ENCODE measurements around the gene MAEL. TPM values are rescaled to one million over a fixed set of nuclear protein-coding genes. Genes with fewer than 3 reads are reported as not detected.

Gene MAEL
- total RNA-seq, 1 donor from 2014 or later: 0.11 TPM

DNA sequence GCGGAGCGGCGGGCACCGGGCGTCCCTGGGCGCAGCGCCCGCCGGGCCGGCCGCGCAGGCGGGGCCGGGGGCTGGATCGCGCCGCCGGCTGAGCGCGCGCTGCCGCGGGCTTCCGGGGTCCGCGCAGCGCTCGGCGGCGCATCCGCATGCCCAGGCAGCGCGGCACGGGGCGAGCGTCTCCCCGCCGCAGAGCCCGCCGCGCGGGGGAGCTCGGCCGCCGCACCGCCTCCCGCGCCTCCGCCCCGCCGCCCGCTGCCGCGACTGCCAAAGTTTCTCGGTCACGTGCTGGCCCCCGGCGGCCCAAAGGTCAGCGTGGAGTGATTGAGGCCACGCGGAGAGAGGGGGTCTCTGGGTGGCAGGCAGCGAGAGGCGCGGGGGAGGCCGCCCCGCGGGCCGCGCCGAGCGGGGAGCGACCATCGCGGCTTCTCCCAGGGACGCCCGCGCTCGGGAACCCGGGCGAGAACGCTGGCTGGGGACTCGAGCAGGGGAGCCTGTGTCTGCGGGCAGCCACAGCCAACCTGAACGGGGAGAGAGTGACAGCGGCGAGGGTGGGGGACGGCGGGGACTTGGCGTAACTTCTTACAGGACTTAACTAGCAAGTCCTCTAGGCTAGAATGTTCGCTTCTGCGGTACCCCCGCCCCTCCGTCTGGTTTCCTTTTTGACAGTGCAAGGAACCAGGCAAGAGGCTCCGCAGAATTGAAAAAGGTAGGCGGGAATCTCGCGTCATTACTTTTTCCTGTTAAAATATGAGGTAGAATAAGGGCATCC lies 13.5 kb upstream of the MAEL start, which contains the start of gene ILDR2:
Gene ILDR2, minus strand, starts transcription at position 180 of the 769 bp plus-strand sequence. CDS start 272 bp downstream, outside the sequence.
- Histone ChIP-seq H3K27ac (ENCODE audit: low read depth, low read length) (no peak within 1 kb of the TSS), H3K4me3 (ENCODE audit: insufficient read depth, low read depth, low read length) (peak within 1 kb of the TSS; percentile 61), H3K9me3 (ENCODE audit: insufficient read depth, low read depth, low read length) (no peaks in the 10 kb centered on the region), H3K36me3 (ENCODE audit: insufficient read depth, low read length) (no peaks in the 10 kb centered on the region), H3K4me2 (ENCODE audit: low read length) (peak within 1 kb of the TSS; percentile 92), H2AFZ (ENCODE audit: low read depth, low read length) (peak within 1 kb of the TSS; percentile 71), H4K20me1 (ENCODE audit: insufficient read depth, low read length) (no peaks in the 10 kb centered on the region), H3K4me1 (ENCODE audit: insufficient read depth, low read length) (no peaks in the 10 kb centered on the region), H3K9ac (ENCODE audit: low read length) (peak within 1 kb of the TSS; percentile 67), H3K27me3 (ENCODE audit: insufficient read depth, low read length) (peaks cover 61% of the 10 kb centered on the region), H3K79me2 (ENCODE audit: insufficient read depth, low read length) (no peaks in the 10 kb centered on the region)
- peaks cover 55% of the 10 kb centered on the region for H3K27me3 Mint-ChIP-seq (ENCODE audit: low read depth, unreplicated experiment)
- FAIRE-seq: no peak
- peak within 1 kb of the TSS; percentile 89 for H3K4me3 Mint-ChIP-seq (ENCODE audit: unreplicated experiment)
- H3K9me3 Mint-ChIP-seq (ENCODE audit: unreplicated experiment): peaks cover 2% of the 10 kb centered on the region
- no peaks in the 10 kb centered on the region for H3K36me3 Mint-ChIP-seq (ENCODE audit: low read depth, unreplicated experiment)
- H3K27ac Mint-ChIP-seq (ENCODE audit: unreplicated experiment): no peak within 1 kb of the TSS
- peaks cover 29% of the 10 kb centered on the region for H3K4me1 Mint-ChIP-seq (ENCODE audit: low read depth, unreplicated experiment)
- no peak for TF ChIP-seq EZH2 (IDR thresholded peaks at IDR 0.05; ENCODE audit: insufficient read depth, low read length)
- TF ChIP-seq, protein P1, sequence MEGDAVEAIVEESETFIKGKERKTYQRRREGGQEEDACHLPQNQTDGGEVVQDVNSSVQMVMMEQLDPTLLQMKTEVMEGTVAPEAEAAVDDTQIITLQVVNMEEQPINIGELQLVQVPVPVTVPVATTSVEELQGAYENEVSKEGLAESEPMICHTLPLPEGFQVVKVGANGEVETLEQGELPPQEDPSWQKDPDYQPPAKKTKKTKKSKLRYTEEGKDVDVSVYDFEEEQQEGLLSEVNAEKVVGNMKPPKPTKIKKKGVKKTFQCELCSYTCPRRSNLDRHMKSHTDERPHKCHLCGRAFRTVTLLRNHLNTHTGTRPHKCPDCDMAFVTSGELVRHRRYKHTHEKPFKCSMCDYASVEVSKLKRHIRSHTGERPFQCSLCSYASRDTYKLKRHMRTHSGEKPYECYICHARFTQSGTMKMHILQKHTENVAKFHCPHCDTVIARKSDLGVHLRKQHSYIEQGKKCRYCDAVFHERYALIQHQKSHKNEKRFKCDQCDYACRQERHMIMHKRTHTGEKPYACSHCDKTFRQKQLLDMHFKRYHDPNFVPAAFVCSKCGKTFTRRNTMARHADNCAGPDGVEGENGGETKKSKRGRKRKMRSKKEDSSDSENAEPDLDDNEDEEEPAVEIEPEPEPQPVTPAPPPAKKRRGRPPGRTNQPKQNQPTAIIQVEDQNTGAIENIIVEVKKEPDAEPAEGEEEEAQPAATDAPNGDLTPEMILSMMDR (IDR thresholded peaks at IDR 0.05; ENCODE audit: insufficient read depth, low read depth, low read length): no peak
- peak; percentile 23 for DNase-seq (ENCODE audit: low read depth)

DNA sequence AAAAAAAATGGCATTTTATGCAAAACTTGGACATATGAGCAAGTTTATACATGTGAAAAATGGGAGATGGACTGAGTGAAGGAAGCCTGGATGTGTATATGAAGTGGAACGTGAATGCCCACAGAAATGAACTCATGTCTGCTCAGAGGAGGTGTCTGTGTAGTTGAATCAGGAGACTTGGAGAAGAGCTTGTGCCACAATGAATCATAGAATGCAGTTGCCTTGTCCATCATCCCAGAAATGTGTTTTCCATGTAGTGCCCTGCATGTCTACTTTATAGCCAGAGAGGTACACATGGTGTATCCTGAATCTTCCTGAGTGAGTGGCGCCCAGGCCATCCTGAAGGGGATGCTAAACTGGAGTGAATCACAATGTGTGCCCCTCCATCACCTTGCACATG lies 11.1 kb upstream of the MAEL start:
- DNase-seq (ENCODE audit: low read depth): no peak
- no peak overlapping the region for H3K4me2 ChIP-seq (ENCODE audit: low read length)
- no peaks in the 10 kb centered on the region for H3K36me3 ChIP-seq (ENCODE audit: insufficient read depth, low read length)
- Mint-ChIP-seq H3K9me3 (ENCODE audit: unreplicated experiment) (no peaks in the 10 kb centered on the region), H3K4me1 (ENCODE audit: low read depth, unreplicated experiment) (peaks cover 22% of the 10 kb centered on the region), H3K27me3 (ENCODE audit: low read depth, unreplicated experiment) (peaks cover 43% of the 10 kb centered on the region), H3K27ac (ENCODE audit: unreplicated experiment) (no peak overlapping the region), H3K4me3 (ENCODE audit: unreplicated experiment) (no peak overlapping the region), H3K36me3 (ENCODE audit: low read depth, unreplicated experiment) (no peaks in the 10 kb centered on the region)
- H4K20me1 ChIP-seq (ENCODE audit: insufficient read depth, low read length): no peaks in the 10 kb centered on the region
- H3K27ac ChIP-seq (ENCODE audit: low read depth, low read length): no peak overlapping the region
- TF ChIP-seq EZH2 (IDR thresholded peaks at IDR 0.05; ENCODE audit: insufficient read depth, low read length): no peak
- TF ChIP-seq, protein P1 (IDR thresholded peaks at IDR 0.05; ENCODE audit: insufficient read depth, low read depth, low read length): no peak
- no peaks in the 10 kb centered on the region for H3K9me3 ChIP-seq (ENCODE audit: insufficient read depth, low read depth, low read length)
- no peak for FAIRE-seq
- no peak overlapping the region for H2AFZ ChIP-seq (ENCODE audit: low read depth, low read length)
- peaks cover 52% of the 10 kb centered on the region for H3K27me3 ChIP-seq (ENCODE audit: insufficient read depth, low read length)
- no peak overlapping the region for H3K9ac ChIP-seq (ENCODE audit: low read length)
- H3K4me3 ChIP-seq (ENCODE audit: insufficient read depth, low read depth, low read length): no peak overlapping the region
- H3K4me1 ChIP-seq (ENCODE audit: insufficient read depth, low read length): no peaks in the 10 kb centered on the region
- no peaks in the 10 kb centered on the region for H3K79me2 ChIP-seq (ENCODE audit: insufficient read depth, low read length)

DNA sequence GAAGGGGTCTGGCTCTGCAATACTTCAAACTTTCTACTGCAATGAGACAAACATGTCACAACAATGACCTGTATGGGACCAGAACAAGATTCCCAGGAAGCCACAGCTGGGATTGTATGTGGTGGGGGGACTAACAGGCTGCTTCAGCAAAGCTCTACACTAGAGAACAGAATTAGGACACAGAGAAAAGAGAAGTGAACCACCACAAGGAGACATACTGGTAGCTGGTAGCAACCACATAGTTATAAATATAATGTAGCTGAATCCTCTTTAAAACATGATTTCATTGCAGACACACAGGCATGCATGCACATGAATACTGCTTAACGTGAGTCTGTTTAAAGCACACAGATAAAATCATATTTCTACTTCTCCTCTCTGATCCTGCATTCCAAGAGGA lies 10.3 kb upstream of the MAEL start:
- peaks cover 43% of the 10 kb centered on the region for H3K27me3 ChIP-seq (ENCODE audit: insufficient read depth, low read length)
- Mint-ChIP-seq H3K27me3 (ENCODE audit: low read depth, unreplicated experiment) (peaks cover 38% of the 10 kb centered on the region), H3K36me3 (ENCODE audit: low read depth, unreplicated experiment) (no peaks in the 10 kb centered on the region), H3K4me3 (ENCODE audit: unreplicated experiment) (no peak overlapping the region), H3K4me1 (ENCODE audit: low read depth, unreplicated experiment) (peaks cover 18% of the 10 kb centered on the region), H3K9me3 (ENCODE audit: unreplicated experiment) (no peaks in the 10 kb centered on the region), H3K27ac (ENCODE audit: unreplicated experiment) (no peak overlapping the region)
- H3K79me2 ChIP-seq (ENCODE audit: insufficient read depth, low read length): no peaks in the 10 kb centered on the region
- H2AFZ ChIP-seq (ENCODE audit: low read depth, low read length): no peak overlapping the region
- H3K36me3 ChIP-seq (ENCODE audit: insufficient read depth, low read length): no peaks in the 10 kb centered on the region
- no peak overlapping the region for H3K27ac ChIP-seq (ENCODE audit: low read depth, low read length)
- H3K9me3 ChIP-seq (ENCODE audit: insufficient read depth, low read depth, low read length): no peaks in the 10 kb centered on the region
- TF ChIP-seq EZH2 (IDR thresholded peaks at IDR 0.05; ENCODE audit: insufficient read depth, low read length): no peak
- TF ChIP-seq, protein P1 (IDR thresholded peaks at IDR 0.05; ENCODE audit: insufficient read depth, low read depth, low read length): no peak
- H3K9ac ChIP-seq (ENCODE audit: low read length): no peak overlapping the region
- no peak for FAIRE-seq
- H3K4me2 ChIP-seq (ENCODE audit: low read length): no peak overlapping the region
- no peaks in the 10 kb centered on the region for H4K20me1 ChIP-seq (ENCODE audit: insufficient read depth, low read length)
- H3K4me1 ChIP-seq (ENCODE audit: insufficient read depth, low read length): no peaks in the 10 kb centered on the region
- DNase-seq (ENCODE audit: low read depth): no peak
- no peak overlapping the region for H3K4me3 ChIP-seq (ENCODE audit: insufficient read depth, low read depth, low read length)

Measured in astrocyte (in vitro differentiated cells and primary cell).